Neutrophil (primary cell): ENCODE results near the gene LITAF.
"Not testable (repeated sequence)": the region's sequence is repeated elsewhere in the genome, so short reads cannot be mapped to it uniquely, and the experiment has no call there.

ENCODE experiments used
- H3K27ac ChIP-seq: fragments of 200-600 bp; sonication (generic); 2 replicates; pipeline ENCODE4 v1.5.1; 2016; ENCODE audit warnings: mild to moderate bottlenecking, moderate library complexity
- H3K27me3 ChIP-seq: fragments of 200-600 bp; sonication (generic); 2 replicates; pipeline ENCODE4 v1.6.0; 2016; ENCODE audit warnings: mild to moderate bottlenecking
- H3K36me3 ChIP-seq: fragments of 200-600 bp; sonication (generic); 2 replicates; pipeline ENCODE4 v1.5.1; 2017
- H3K4me1 ChIP-seq, 2 experiments: fragments of 200-600 bp in 1 of 2; sonication (generic) in 1 of 2; 1 replicate in 1 of 2; 2 replicates in 1 of 2; pipeline versions ENCODE4 v1.5.1 to v1.6.1; 2013 to 2016; ENCODE audit warnings: low read depth in 1 of 2, low read length in 1 of 2, mild to moderate bottlenecking in 1 of 2, moderate library complexity in 1 of 2; ENCODE audit not compliant: control insufficient read depth in 1 of 2, insufficient read depth in 1 of 2
- H3K4me3 ChIP-seq, 2 experiments: fragments of 200-600 bp in 1 of 2; sonication (generic) in 1 of 2; 1 replicate in 1 of 2; 2 replicates in 1 of 2; pipeline ENCODE4 v1.5.1; 2013 to 2016; ENCODE audit warnings: low read depth in 1 of 2, low read length in 1 of 2, mild to moderate bottlenecking in 1 of 2, moderate library complexity in 1 of 2
- H3K9me3 ChIP-seq: fragments of 200-600 bp; sonication (generic); 2 replicates; pipeline ENCODE4 v1.5.1; 2016
- CTCF ChIP-seq: fragments of 200-600 bp; sonication (generic); IDR thresholded peaks from 2 replicates; pipeline ENCODE4 v1.5.1; 2016; ENCODE audit warnings: antibody characterized with exemption

LITAF gene

GRCh38 chr16:11507991-11508390 lies 78.7 kb downstream of the LITAF start:
- Histone ChIP-seq H3K9me3 (no peaks in the 10 kb centered on the region), H3K27ac (no peak overlapping the region), H3K27me3 (peaks cover 14% of the 10 kb centered on the region), H3K4me1 (peaks cover 9% of the 10 kb centered on the region in 2 experiments), H3K36me3 (peaks cover 16% of the 10 kb centered on the region), H3K4me3 (no peak overlapping the region)
- no peak for TF ChIP-seq CTCF

GRCh38 chr16:11507350-11507749 lies 79.4 kb downstream of the LITAF start:
- Histone ChIP-seq H3K36me3 (peaks cover 16% of the 10 kb centered on the region), H3K9me3 (no peaks in the 10 kb centered on the region), H3K27ac (no peak overlapping the region), H3K27me3 (peaks cover 14% of the 10 kb centered on the region), H3K4me3 (no peak overlapping the region), H3K4me1 (peaks cover 9% of the 10 kb centered on the region in 2 experiments)
- TF ChIP-seq CTCF: no peak

- no peaks in the 10 kb centered on the region for H3K9me3 ChIP-seq
- peaks cover 16% of the 10 kb centered on the region for H3K36me3 ChIP-seq
- no peak overlapping the region for H3K27ac ChIP-seq
- peak overlapping the region in 1 of 2 experiments; percentile 12 for H3K4me3 ChIP-seq
- H3K27me3 ChIP-seq: peaks cover 14% of the 10 kb centered on the region
- H3K4me1 ChIP-seq: peaks cover 9% of the 10 kb centered on the region in 2 experiments
- TF ChIP-seq CTCF: no peak
Observed at GRCh38 chr16:11506741-11507305, 79.9 kb downstream of the LITAF start.

GRCh38 chr16:11504261-11504660 lies 82.5 kb downstream of the LITAF start:
- H3K36me3 ChIP-seq: peaks cover 16% of the 10 kb centered on the region
- H3K27ac ChIP-seq, H3K9me3 ChIP-seq, H3K4me3 ChIP-seq: not testable (repeated sequence)
- H3K4me1 ChIP-seq: peaks cover 9 to 12% of the 10 kb centered on the region in 2 experiments
- H3K27me3 ChIP-seq: peaks cover 14% of the 10 kb centered on the region

GRCh38 chr16:11503566-11503965 lies 83.2 kb downstream of the LITAF start:
- TF ChIP-seq CTCF: no peak
- Histone ChIP-seq H3K9me3 (no peaks in the 10 kb centered on the region), H3K27me3 (peaks cover 14% of the 10 kb centered on the region), H3K36me3 (peaks cover 13% of the 10 kb centered on the region), H3K4me3 (no peak overlapping the region), H3K27ac (no peak overlapping the region), H3K4me1 (peaks cover 9 to 15% of the 10 kb centered on the region in 2 experiments)

GRCh38 chr16:11502239-11502638 lies 84.5 kb downstream of the LITAF start:
- H3K27me3 ChIP-seq: peaks cover 14% of the 10 kb centered on the region
- H3K9me3 ChIP-seq: no peaks in the 10 kb centered on the region
- peaks cover under 1% of the 10 kb centered on the region for H3K36me3 ChIP-seq
- no peak overlapping the region for H3K27ac ChIP-seq
- H3K4me3 ChIP-seq: no peak overlapping the region
- H3K4me1 ChIP-seq: peaks cover 9 to 18% of the 10 kb centered on the region in 2 experiments
- no peak for TF ChIP-seq CTCF
